Measurements from ENCODE around the gene TEX36.
"Not testable (repeated sequence)": the region's sequence is repeated elsewhere in the genome, so short reads cannot be mapped to it uniquely, and the experiment has no call there.

Gene TEX36

GRCh38 chr10:125631806-125632205, 51.2 kb downstream of the TEX36 start:
- Histone ChIP-seq H3K4me1 (ENCODE audit: control insufficient read depth, insufficient read depth, low read length, unreplicated experiment) (no peaks in the 10 kb centered on the region), H3K79me2 (ENCODE audit: control insufficient read depth, insufficient read depth, low read length, unreplicated experiment) (no peaks in the 10 kb centered on the region), H2AFZ (ENCODE audit: low read length, unreplicated experiment) (no peak overlapping the region), H3K27ac (ENCODE audit: low read depth, low read length) (no peak overlapping the region), H3K4me3 (ENCODE audit: low read depth, low read length) (no peak overlapping the region), H3K27me3 (ENCODE audit: insufficient read depth, low read length) (peaks cover 14% of the 10 kb centered on the region; the same call in 1 of the 2 replicates), H3K36me3 (ENCODE audit: insufficient read depth, low read length) (no peaks in the 10 kb centered on the region)

GRCh38 chr10:125629758-125630376, 53.1 kb downstream of the TEX36 start:
- Histone ChIP-seq H2AFZ (ENCODE audit: low read length, unreplicated experiment) (no peak overlapping the region), H3K79me2 (ENCODE audit: control insufficient read depth, insufficient read depth, low read length, unreplicated experiment) (no peaks in the 10 kb centered on the region), H3K27ac (ENCODE audit: low read depth, low read length) (no peak overlapping the region), H3K27me3 (ENCODE audit: insufficient read depth, low read length) (peaks cover 18% of the 10 kb centered on the region; the same call in 1 of the 2 replicates), H3K4me1 (ENCODE audit: control insufficient read depth, insufficient read depth, low read length, unreplicated experiment) (no peaks in the 10 kb centered on the region), H3K4me3 (ENCODE audit: low read depth, low read length) (no peak overlapping the region), H3K36me3 (ENCODE audit: insufficient read depth, low read length) (no peaks in the 10 kb centered on the region)

DNA sequence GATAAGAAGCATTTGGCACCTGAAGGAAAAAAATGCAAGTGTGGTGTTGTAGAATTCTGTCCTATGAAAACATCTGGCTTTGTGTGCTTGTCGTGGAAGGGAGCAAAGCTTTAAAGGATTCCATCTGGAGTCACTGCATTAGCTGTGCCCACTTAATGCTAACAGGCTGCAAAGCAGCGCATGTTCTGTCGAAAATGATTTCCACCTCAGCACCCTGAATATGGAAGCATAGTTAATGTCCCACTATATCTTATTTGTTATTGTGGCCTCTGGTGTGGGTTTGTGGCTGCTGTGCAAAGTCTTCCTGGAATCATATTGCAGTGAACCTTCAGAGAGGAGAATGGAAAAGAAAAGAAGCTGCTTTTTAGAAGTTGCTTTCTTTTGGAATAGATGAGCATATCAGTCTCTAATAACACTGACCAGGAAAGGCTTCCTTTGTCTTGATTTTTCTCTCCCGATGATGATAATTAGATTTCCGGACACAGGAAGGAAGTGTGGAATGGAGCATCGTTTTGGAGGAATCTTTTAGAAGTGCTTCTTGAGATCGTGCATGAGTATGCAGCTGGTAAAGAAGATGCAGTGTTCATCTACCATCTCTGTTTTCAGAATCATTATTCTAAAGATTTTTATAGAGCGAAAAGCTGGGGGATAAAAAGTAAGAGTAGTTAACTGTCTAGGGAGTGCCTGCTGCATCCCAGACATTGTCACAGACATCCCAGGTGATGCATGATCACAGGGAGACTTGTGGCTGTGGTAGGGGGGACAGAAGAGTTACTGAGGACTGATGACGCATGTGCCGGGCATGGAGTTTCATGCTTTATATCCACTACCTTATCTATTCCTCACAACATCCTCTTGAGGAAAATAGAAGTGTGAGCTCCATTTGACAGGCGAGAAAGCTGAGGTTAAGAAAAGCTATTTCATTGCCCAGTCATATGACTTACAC, 54.6 kb downstream of the TEX36 start:
- no peaks in the 10 kb centered on the region for H3K79me2 ChIP-seq (ENCODE audit: control insufficient read depth, insufficient read depth, low read length, unreplicated experiment)
- no peaks in the 10 kb centered on the region for H3K4me1 ChIP-seq (ENCODE audit: control insufficient read depth, insufficient read depth, low read length, unreplicated experiment)
- no peak overlapping the region for H3K27ac ChIP-seq (ENCODE audit: low read depth, low read length)
- H3K36me3 ChIP-seq (ENCODE audit: insufficient read depth, low read length): no peaks in the 10 kb centered on the region
- no peak overlapping the region for H3K4me3 ChIP-seq (ENCODE audit: low read depth, low read length)
- no peak overlapping the region for H2AFZ ChIP-seq (ENCODE audit: low read length, unreplicated experiment)
- H3K27me3 ChIP-seq (ENCODE audit: insufficient read depth, low read length): 0 out of 2 replicates have a peak, but pooled peaks cover 14% of the 10 kb centered on the region

GRCh38 chr10:125627646-125628045, 55.3 kb downstream of the TEX36 start:
- Histone ChIP-seq H2AFZ (ENCODE audit: low read length, unreplicated experiment) (no peak overlapping the region), H3K27me3 (ENCODE audit: insufficient read depth, low read length) (0 out of 2 replicates have a peak, but pooled peaks cover 14% of the 10 kb centered on the region), H3K4me1 (ENCODE audit: control insufficient read depth, insufficient read depth, low read length, unreplicated experiment) (no peaks in the 10 kb centered on the region), H3K4me3 (ENCODE audit: low read depth, low read length) (no peak overlapping the region), H3K36me3 (ENCODE audit: insufficient read depth, low read length) (no peaks in the 10 kb centered on the region), H3K79me2 (ENCODE audit: control insufficient read depth, insufficient read depth, low read length, unreplicated experiment) (no peaks in the 10 kb centered on the region), H3K27ac (ENCODE audit: low read depth, low read length) (no peak overlapping the region)

- Histone ChIP-seq H3K27ac (ENCODE audit: low read depth, low read length) (no peak overlapping the region), H3K36me3 (ENCODE audit: insufficient read depth, low read length) (no peaks in the 10 kb centered on the region), H2AFZ (ENCODE audit: low read length, unreplicated experiment) (no peak overlapping the region), H3K27me3 (ENCODE audit: insufficient read depth, low read length) (0 out of 2 replicates have a peak, but pooled peaks cover 14% of the 10 kb centered on the region), H3K4me3 (ENCODE audit: low read depth, low read length) (no peak overlapping the region), H3K79me2 (ENCODE audit: control insufficient read depth, insufficient read depth, low read length, unreplicated experiment) (no peaks in the 10 kb centered on the region), H3K4me1 (ENCODE audit: control insufficient read depth, insufficient read depth, low read length, unreplicated experiment) (no peaks in the 10 kb centered on the region)
Measured at GRCh38 chr10:125626671-125627070, 56.3 kb downstream of the TEX36 start.

DNA sequence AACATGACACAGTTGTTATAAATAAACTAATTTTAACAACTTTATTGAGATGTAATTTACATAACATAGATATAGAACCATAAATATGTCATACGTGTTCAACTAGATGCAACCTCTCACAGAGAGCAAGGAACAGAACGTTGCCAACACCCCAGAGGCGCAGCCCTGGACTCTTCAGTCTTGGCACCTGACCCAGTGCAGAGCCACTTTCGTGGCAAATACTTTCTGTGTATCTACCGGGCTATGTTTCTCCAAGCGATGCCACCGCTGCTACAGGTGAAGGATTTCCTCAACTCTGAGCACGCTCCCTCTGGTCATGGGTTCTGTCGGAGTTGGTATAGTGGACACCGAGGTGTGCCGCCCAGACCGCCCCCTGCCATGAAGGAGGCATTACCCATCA, 57.4 kb downstream of the TEX36 start:
- H2AFZ ChIP-seq (ENCODE audit: low read length, unreplicated experiment): no peak overlapping the region
- no peak overlapping the region for H3K27ac ChIP-seq (ENCODE audit: low read depth, low read length)
- H3K4me3 ChIP-seq (ENCODE audit: low read depth, low read length): no peak overlapping the region
- H3K36me3 ChIP-seq (ENCODE audit: insufficient read depth, low read length): no peaks in the 10 kb centered on the region
- no peaks in the 10 kb centered on the region for H3K79me2 ChIP-seq (ENCODE audit: control insufficient read depth, insufficient read depth, low read length, unreplicated experiment)
- H3K27me3 ChIP-seq (ENCODE audit: insufficient read depth, low read length): 0 out of 2 replicates have a peak, but pooled peaks cover 14% of the 10 kb centered on the region
- no peaks in the 10 kb centered on the region for H3K4me1 ChIP-seq (ENCODE audit: control insufficient read depth, insufficient read depth, low read length, unreplicated experiment)

DNA sequence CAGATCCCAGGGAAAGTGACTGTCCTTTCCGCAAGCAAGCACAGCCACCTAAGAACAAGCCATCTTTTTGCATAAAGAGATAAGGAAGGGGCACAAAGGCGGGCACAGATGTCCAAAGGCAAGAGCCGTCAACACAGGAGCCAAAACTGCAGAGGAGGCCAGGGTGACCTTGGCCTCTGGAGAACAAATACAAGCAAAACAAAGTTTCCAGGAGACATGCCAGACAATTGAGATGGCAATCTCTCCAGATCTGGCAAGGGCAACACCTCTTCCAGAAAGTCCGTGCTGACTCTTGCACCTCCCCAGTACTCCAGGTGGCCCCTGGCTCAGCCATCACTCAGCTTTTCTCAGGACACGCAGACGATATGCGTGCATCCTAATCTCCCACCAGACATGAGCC, 58.2 kb downstream of the TEX36 start:
- Histone ChIP-seq H2AFZ (ENCODE audit: low read length, unreplicated experiment) (no peak overlapping the region), H3K79me2 (ENCODE audit: control insufficient read depth, insufficient read depth, low read length, unreplicated experiment) (no peaks in the 10 kb centered on the region), H3K4me1 (ENCODE audit: control insufficient read depth, insufficient read depth, low read length, unreplicated experiment) (no peaks in the 10 kb centered on the region), H3K4me3 (ENCODE audit: low read depth, low read length) (no peak overlapping the region), H3K36me3 (ENCODE audit: insufficient read depth, low read length) (no peaks in the 10 kb centered on the region), H3K27me3 (ENCODE audit: insufficient read depth, low read length) (0 out of 2 replicates have a peak, but pooled peaks cover 14% of the 10 kb centered on the region), H3K27ac (ENCODE audit: low read depth, low read length) (no peak overlapping the region)

DNA sequence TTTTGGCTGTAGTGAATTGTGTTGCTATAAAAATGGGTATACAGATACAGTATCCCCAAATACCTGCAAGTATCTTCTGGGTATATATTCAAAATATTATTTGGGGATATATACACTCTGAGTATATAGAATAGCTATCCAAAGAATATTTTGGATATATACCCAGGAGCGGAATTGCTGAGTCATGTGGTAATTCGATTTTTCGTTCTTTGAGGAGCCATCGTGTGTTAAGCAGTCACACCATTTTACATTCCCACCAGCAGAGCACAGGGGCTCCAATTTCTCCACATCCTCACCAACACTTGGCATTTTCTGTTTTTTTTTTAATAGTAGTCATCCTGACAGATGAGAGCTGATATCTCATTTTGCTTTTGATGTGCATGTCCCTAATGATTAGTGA, 61.9 kb downstream of the TEX36 start:
- no peaks in the 10 kb centered on the region for H3K79me2 ChIP-seq (ENCODE audit: control insufficient read depth, insufficient read depth, low read length, unreplicated experiment)

DNA sequence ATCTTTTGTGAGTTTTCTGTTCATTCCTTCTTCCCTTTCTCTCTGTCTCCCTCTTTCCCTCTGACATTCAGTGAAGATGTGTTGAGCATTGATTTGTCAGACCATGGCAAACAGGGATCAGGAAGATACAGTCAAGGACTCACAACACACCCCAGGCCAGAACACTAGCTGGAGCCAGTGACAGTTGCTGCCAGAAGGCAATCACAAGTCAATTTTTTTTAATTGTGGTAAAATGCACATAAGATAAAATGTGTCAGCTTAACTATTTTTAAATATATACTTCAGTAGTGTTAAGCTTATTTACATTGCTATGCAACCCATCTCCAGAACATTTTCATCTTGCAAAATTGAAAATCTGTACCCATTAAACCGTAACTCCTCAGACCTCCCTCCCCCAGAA, 62.6 kb downstream of the TEX36 start:
- Histone ChIP-seq H3K27ac (ENCODE audit: low read depth, low read length) (no peak overlapping the region), H3K79me2 (ENCODE audit: control insufficient read depth, insufficient read depth, low read length, unreplicated experiment) (no peaks in the 10 kb centered on the region), H3K36me3 (ENCODE audit: insufficient read depth, low read length) (no peaks in the 10 kb centered on the region), H3K4me1 (ENCODE audit: control insufficient read depth, insufficient read depth, low read length, unreplicated experiment) (no peaks in the 10 kb centered on the region), H2AFZ (ENCODE audit: low read length, unreplicated experiment) (no peak overlapping the region), H3K4me3 (ENCODE audit: low read depth, low read length) (no peak overlapping the region), H3K27me3 (ENCODE audit: insufficient read depth, low read length) (no peaks in the 10 kb centered on the region)

More for the DNA sequence above, 61.9 kb downstream of the TEX36 start:
- Histone ChIP-seq H3K27ac (ENCODE audit: low read depth, low read length) (no peak overlapping the region), H2AFZ (ENCODE audit: low read length, unreplicated experiment) (no peak overlapping the region), H3K4me1 (ENCODE audit: control insufficient read depth, insufficient read depth, low read length, unreplicated experiment) (no peaks in the 10 kb centered on the region), H3K4me3 (ENCODE audit: low read depth, low read length) (no peak overlapping the region), H3K27me3 (ENCODE audit: insufficient read depth, low read length) (no peaks in the 10 kb centered on the region), H3K36me3 (ENCODE audit: insufficient read depth, low read length) (no peaks in the 10 kb centered on the region)

DNA sequence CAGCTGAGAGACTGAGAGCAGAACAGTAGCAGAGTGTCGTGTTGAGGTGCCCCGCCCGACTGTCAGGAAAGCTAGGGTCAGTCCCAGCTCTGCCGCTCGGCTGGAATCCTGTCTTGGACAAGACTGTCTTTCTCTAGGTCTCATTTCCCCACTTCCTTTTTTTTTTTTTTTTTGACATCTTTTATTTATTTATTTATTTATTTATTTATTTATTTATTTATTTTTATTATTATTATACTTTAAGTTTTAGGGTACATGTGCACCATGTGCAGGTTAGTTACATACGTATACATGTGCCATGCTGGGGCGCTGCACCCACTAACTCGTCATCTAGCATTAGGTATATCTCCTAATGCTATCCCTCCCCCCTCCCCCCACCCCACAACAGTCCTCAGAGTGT, 69.9 kb downstream of the TEX36 start:
- not testable (repeated sequence) for H3K27me3 ChIP-seq (ENCODE audit: insufficient read depth, low read length); H3K4me1 ChIP-seq (ENCODE audit: control insufficient read depth, insufficient read depth, low read length, unreplicated experiment); H3K27ac ChIP-seq (ENCODE audit: low read depth, low read length); H3K4me3 ChIP-seq (ENCODE audit: low read depth, low read length); H2AFZ ChIP-seq (ENCODE audit: low read length, unreplicated experiment); H3K36me3 ChIP-seq (ENCODE audit: insufficient read depth, low read length); H3K79me2 ChIP-seq (ENCODE audit: control insufficient read depth, insufficient read depth, low read length, unreplicated experiment)

GRCh38 chr10:125611756-125612155, 71.2 kb downstream of the TEX36 start:
- H3K27ac ChIP-seq (ENCODE audit: low read depth, low read length): no peak overlapping the region
- H3K36me3 ChIP-seq (ENCODE audit: insufficient read depth, low read length): no peaks in the 10 kb centered on the region
- no peak overlapping the region for H3K4me3 ChIP-seq (ENCODE audit: low read depth, low read length)
- no peaks in the 10 kb centered on the region for H3K27me3 ChIP-seq (ENCODE audit: insufficient read depth, low read length)
- H3K79me2 ChIP-seq (ENCODE audit: control insufficient read depth, insufficient read depth, low read length, unreplicated experiment): no peaks in the 10 kb centered on the region
- no peak overlapping the region for H2AFZ ChIP-seq (ENCODE audit: low read length, unreplicated experiment)
- H3K4me1 ChIP-seq (ENCODE audit: control insufficient read depth, insufficient read depth, low read length, unreplicated experiment): no peaks in the 10 kb centered on the region

Data from ACC112 (cell line).